ENCODE results near the gene LCA5L. TPM values are rescaled to one million over a fixed set of nuclear protein-coding genes. Genes with fewer than 3 reads are reported as not detected.
"Not testable (repeated sequence)": the region's sequence is repeated elsewhere in the genome, so short reads cannot be mapped to it uniquely, and the experiment has no call there.

The LCA5L gene
- total RNA-seq, 1 experiment from 2014 or later, result 1.0 TPM

DNA sequence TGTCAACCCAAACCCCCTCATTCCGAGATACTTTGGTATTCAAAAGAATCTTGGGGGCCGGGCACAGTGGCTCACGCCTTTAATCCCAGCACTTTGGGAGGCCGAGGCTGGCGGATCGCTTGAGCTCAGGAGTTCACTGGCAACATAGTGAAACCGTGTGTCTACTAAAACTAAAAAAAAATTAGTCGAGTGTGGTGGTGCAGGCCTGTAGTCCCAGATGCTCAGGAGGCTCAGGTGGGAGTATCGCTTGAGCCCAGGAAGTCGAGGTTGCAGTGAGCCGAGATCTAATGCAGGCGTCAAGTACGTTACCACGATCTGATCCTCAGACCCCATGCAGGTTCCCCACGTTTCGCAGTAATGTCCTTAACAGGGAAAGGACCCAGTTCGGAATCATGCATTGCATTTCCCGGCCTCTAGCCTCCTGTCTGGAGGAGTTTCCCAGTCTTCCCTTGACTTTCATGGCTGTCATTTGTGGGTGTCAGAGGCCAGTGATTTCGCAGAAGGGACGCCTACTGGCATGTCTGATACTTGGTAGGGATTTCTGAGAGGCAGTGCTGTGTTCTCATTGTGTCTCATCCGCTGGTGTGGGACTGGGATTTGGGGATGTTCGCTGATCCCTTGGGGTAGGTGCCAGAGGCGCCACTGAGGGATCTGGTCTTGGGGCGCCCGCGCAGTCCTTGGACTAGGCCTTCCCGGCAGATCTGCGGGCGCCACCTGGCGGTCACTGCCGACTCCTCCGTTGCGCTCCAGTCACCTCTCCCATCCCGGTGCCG lies 57.4 kb downstream of the LCA5L start:
- Histone ChIP-seq H3K27ac (no peak overlapping the region), H3K36me3 (peaks cover 21% of the 10 kb centered on the region), H3K27me3 (replicated peaks) (no peaks in the 10 kb centered on the region), H3K9me3 (replicated peaks) (no peaks in the 10 kb centered on the region), H3K4me1 (replicated peaks) (peaks cover 28% of the 10 kb centered on the region), H3K4me3 (peak overlapping the region; percentile 42)
- peak; percentile 86 to 93 for DNase-seq (ENCODE audit: low read depth in 1 of 2, low spot score in 2 of 2)

DNA sequence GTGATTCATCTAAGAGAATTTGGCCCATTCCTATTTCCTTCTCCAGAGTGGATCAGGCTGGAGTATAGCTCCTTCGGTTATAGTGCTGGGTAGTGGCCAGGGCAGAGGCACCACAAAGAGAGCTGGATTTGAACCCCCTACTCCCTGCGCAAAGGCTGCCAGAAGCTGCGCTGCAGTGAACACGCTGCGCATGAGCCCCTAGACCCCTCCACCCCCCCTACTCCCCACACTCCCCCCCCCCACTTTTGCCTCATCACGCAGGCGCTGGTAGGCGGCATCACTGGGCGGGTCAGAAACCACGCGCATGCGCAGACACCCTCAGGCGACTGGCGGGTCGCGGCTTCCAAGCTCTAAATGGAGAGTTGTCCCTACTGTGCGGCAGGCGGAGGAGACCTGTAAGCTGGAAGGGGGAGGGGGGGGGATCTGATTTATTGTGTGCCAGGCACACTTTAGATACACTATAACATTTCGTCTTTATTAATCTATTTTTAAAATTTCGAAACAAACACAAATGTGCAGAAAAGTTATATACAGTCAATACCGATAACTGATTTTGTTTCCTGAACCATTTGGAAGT lies 58.0 kb downstream of the LCA5L start:
- H3K4me3 ChIP-seq, result peak overlapping the region; percentile 42
- peak; percentile 75 to 94 for DNase-seq (ENCODE audit: low read depth in 1 of 2, low spot score in 2 of 2)
- H3K36me3 ChIP-seq, result peaks cover 14% of the 10 kb centered on the region
- H3K27me3 ChIP-seq (replicated peaks), result no peaks in the 10 kb centered on the region
- H3K9me3 ChIP-seq (replicated peaks), result no peaks in the 10 kb centered on the region
- peak overlapping the region; percentile 43; the same call in 1 of the 2 replicates for H3K27ac ChIP-seq
- peaks cover 28% of the 10 kb centered on the region for H3K4me1 ChIP-seq (replicated peaks)

DNA sequence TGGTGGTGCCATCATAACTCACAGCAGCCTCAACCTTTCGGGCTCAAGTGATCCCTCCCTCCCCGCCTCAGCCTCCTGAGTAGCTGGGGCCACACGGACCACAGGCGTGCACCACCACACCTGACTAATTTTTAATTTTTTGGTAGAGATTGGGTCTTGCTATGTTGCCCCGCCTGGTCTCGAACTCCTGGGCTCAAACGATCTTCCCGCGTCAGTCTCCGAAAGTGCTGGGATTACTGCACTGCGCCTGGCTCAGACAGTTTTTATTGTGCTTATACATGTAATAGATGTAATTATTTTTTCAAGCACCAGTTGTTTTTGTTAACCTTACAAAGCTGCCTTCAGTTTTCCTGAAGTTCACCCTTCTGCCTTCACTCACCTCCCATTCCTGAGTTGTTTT lies 58.7 kb downstream of the LCA5L start:
- peaks cover 7% of the 10 kb centered on the region; the same call in 1 of the 2 replicates for H3K36me3 ChIP-seq
- H3K27ac ChIP-seq, result peak overlapping the region; percentile 43; the same call in 1 of the 2 replicates
- no peak overlapping the region; the same call in 1 of the 2 replicates for H3K4me3 ChIP-seq
- H3K27me3 ChIP-seq (replicated peaks), result no peaks in the 10 kb centered on the region
- H3K4me1 ChIP-seq (replicated peaks), result peaks cover 28% of the 10 kb centered on the region
- DNase-seq (ENCODE audit: low read depth in 1 of 2, low spot score in 2 of 2), result no peak
- H3K9me3 ChIP-seq (replicated peaks), result no peaks in the 10 kb centered on the region

DNA sequence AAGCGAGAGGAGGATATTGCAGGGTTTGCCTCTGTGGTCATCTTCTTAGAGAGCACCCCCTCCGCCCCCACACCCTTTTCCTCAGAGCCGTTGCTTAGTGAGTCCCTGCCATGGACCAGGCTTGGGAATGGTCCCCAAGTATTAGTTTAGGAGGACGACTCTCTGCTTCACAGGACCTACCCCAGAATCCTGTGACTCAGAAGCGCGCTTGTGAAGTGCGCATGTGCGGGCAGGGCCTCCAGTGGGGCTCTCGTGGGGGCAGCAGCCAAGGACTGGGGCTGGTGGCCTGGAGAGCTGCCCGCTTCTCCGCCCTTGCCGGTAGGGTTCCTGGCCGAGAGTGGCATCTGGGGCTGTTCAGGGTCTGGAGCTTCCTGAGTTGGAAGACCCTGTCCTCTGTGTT lies 59.4 kb downstream of the LCA5L start:
- DNase-seq (ENCODE audit: low read depth in 1 of 2, low spot score in 2 of 2), result no peak
- no peaks in the 10 kb centered on the region for H3K9me3 ChIP-seq (replicated peaks)
- H3K36me3 ChIP-seq, result 0 out of 2 replicates have a peak, but pooled peaks cover 6% of the 10 kb centered on the region
- no peak overlapping the region for H3K27ac ChIP-seq
- H3K4me3 ChIP-seq, result peak overlapping the region; percentile 27
- H3K27me3 ChIP-seq (replicated peaks), result no peaks in the 10 kb centered on the region
- H3K4me1 ChIP-seq (replicated peaks), result peaks cover 31% of the 10 kb centered on the region

DNA sequence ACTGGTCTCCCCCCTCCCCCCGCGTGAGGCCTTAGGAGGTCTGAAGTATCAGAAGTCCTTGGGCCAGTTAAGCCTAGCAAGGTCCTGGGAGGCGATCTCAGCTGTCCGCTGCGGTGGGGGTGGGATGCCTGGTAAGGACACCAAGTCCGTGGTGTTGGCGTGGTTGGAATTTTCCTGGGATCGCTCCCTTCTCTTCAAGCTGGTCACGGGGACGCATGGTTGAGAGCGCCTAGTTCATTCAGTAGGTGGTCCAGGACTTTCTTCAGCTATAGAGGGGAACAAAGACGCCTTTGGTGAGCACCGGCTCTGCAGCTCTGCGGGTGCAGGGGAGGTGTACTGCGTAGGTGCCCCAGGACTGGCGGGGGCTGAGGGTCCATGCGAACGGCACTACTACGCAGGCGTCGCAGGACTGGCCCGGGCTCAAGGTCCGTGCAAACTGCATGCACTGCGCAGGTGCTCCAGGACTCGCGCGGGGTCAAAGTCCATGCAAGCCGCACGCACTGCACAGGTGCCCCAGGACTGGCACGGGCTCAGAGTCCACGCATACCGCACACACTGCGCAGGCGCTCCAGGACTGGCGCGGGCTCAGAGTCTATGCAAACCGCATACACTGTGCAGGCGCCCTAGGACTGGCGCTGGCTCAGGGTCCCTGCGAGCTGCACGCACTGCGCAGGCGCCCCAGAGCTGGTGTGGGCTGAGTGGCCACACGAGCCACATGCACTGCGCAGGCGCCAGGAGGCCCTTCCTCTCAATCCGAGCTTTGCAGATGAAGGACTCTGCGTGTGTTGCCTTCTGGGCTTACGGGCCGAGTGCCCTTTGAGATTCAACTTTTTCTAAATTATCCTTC lies 60.1 kb downstream of the LCA5L start:
- peak; percentile 45 to 83 for DNase-seq (ENCODE audit: low read depth in 1 of 2, low spot score in 2 of 2)
- Histone ChIP-seq H3K4me3 (peak overlapping the region; percentile 27), H3K36me3 (0 out of 2 replicates have a peak, but pooled peaks cover 2% of the 10 kb centered on the region), H3K27ac (no peak overlapping the region), H3K4me1 (replicated peaks) (peaks cover 35% of the 10 kb centered on the region), H3K27me3 (replicated peaks) (no peaks in the 10 kb centered on the region), H3K9me3 (replicated peaks) (no peaks in the 10 kb centered on the region)

DNA sequence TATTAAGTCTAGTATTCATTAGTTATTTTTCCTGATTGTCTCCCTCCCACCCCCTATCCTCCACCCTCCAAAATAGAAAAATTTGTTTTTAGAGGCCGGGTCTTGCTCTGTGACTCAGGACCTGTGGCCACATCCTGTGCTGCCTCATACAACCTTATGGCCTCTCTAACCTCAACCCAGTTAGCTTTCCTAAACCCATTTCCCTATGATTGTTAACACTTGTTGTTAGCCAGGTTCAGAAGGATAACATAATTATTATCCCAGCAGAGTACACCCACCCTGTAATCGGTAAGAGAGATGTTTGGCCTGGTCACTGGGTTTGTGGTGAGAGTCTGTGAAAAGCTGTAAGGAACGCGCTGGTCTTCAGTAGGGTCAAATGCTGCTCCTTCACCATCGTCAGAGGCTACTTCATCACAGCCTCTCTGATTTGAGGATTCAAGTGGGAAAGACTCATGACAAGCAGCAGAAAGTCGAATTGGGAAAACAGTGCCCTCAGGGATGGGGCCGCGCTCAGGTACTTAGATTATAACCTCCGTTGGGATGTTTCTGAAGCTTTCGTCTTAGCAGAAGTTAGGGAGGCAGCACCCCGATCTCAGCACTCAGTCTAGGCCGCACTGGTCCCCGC lies 60.8 kb downstream of the LCA5L start:
- DNase-seq (ENCODE audit: low read depth in 1 of 2, low spot score in 2 of 2), result no peak
- H3K4me1 ChIP-seq (replicated peaks), result peaks cover 35% of the 10 kb centered on the region
- no peaks in the 10 kb centered on the region for H3K9me3 ChIP-seq (replicated peaks)
- no peaks in the 10 kb centered on the region for H3K36me3 ChIP-seq
- no peak overlapping the region for H3K27ac ChIP-seq
- no peaks in the 10 kb centered on the region for H3K27me3 ChIP-seq (replicated peaks)
- no peak overlapping the region for H3K4me3 ChIP-seq

DNA sequence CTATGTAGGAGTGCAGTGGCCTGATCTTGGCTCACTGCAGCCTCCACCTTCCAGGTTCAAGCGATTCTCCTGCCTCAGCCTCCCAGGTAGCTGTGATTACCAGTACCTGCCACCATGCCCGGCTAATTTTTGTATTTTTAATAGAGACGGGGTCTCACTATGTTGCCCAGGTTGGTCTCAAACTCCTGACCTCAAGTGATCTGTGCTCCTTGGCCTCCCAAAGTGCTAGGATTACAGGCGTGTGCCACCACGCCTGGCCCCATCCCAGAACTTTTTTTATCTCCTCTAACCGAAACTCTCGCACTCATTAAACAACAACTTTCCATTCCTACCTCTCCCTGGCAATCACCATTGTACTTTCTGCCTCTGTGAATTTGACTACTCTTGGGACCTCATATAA lies 63.5 kb downstream of the LCA5L start:
- DNase-seq (ENCODE audit: low read depth in 1 of 2, low spot score in 2 of 2); H3K27ac ChIP-seq; H3K9me3 ChIP-seq (replicated peaks); H3K27me3 ChIP-seq (replicated peaks); H3K36me3 ChIP-seq; H3K4me3 ChIP-seq: not testable (repeated sequence)
- peaks cover 25% of the 10 kb centered on the region for H3K4me1 ChIP-seq (replicated peaks)

DNA sequence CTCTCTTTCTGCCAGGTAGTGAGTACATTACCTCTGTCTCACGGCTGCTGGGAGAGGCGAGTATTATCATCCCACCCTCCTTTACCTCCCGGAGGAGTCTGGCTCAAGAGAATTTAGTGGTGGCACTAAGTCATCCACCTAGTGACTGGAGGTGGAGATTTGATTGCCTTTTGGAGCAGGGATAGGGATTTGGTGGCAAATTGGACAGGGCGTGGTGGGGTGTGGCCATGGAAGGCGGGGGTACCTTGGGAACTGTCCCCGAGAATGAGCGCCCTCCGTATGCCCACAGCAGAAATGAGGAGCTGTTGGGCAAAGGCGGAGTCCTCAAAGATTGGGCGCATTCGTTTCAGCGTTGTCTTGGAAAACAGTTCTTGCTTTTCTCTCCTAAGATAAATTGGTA lies 64.6 kb downstream of the LCA5L start:
- H3K9me3 ChIP-seq (replicated peaks), result no peaks in the 10 kb centered on the region
- peak overlapping the region; percentile 72 for H3K27ac ChIP-seq
- no peak for DNase-seq (ENCODE audit: low read depth in 1 of 2, low spot score in 2 of 2)
- H3K4me3 ChIP-seq, result peak overlapping the region; percentile 55
- H3K4me1 ChIP-seq (replicated peaks), result peaks cover 20% of the 10 kb centered on the region
- no peaks in the 10 kb centered on the region for H3K27me3 ChIP-seq (replicated peaks)
- no peaks in the 10 kb centered on the region for H3K36me3 ChIP-seq

DNA sequence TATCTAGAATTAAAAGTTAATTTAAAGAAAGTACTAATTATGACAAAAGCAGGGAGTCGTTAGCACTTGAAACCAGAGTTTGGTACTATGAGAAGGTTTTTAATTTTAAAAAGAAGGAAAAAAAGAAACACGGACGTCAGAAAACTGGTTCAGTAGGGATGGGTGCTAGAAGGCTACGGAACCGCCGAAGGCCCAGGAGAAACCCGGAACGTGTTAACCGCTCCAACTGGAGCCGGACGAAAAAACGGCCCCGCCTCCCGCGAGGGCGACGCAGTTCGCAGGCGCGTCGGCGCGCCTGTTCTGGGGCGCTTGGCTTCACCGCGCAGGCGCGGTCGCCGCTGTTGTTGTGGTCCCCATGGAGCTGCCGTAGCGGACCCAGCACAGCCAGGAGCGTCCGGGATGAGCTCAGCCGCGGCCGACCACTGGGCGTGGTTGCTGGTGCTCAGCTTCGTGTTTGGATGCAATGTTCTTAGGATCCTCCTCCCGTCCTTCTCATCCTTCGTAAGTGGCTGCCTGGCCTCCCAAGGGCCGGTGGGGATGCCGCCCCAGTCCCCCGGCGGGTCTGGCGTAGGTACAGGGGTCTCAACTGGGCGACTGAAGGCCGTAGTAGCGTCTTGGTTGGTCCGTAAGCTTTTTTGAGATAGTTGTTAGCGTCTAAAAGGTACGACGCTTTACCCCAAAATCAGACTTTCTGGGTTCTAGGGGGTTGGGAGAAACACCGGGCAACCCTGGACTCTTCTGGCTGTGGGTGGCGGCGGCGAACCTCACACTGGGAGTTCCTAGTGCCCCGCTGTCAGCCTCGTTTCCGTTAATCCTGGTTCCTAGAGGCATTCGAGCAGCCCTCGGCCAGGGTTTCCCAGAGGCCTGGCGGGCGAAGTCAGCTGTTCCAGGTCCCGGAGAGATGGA lies 65.3 kb downstream of the LCA5L start:
- H3K4me1 ChIP-seq (replicated peaks), result peaks cover 13% of the 10 kb centered on the region
- peak; percentile 87 to 98 for DNase-seq (ENCODE audit: low read depth in 1 of 2, low spot score in 2 of 2)
- H3K36me3 ChIP-seq, result no peaks in the 10 kb centered on the region
- H3K9me3 ChIP-seq (replicated peaks), result no peaks in the 10 kb centered on the region
- H3K27ac ChIP-seq, result peak overlapping the region; percentile 72
- peak overlapping the region; percentile 55 for H3K4me3 ChIP-seq
- no peaks in the 10 kb centered on the region for H3K27me3 ChIP-seq (replicated peaks)

DNA sequence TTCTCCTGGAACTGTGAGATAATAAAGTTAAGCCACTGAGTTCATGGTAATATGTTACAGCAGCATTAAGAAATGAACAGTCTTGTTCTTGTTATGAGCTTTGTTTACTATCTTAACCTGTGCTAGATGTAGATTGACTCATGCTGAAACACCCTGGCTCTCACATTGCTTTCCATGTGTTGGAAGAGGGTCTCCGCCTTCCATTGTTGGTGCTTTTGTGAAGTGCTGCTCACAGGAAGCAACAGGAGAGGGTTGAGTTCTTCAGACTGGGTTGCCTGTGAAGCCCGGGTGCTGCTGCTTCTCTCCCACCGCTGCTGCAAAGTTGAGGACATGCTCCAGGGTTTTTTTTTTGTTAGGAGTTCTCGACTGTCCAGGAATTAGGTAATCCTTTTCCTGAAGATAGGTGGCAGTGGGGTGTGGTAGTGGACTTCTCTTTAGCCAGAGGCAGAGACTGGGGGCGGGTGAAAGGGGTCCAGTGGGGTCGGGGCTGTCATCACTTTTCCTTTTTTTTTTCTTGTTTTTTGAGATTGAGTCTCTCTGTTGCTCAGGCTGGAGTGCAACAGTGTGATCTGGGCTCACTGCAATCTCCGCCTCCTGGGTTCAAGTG lies 68.0 kb downstream of the LCA5L start:
- H3K27ac ChIP-seq, result no peak overlapping the region
- peaks cover 18% of the 10 kb centered on the region for H3K4me1 ChIP-seq (replicated peaks)
- H3K9me3 ChIP-seq (replicated peaks), result no peaks in the 10 kb centered on the region
- H3K4me3 ChIP-seq, result no peak overlapping the region
- H3K27me3 ChIP-seq (replicated peaks), result no peaks in the 10 kb centered on the region
- H3K36me3 ChIP-seq, result no peaks in the 10 kb centered on the region
- DNase-seq (ENCODE audit: low read depth in 1 of 2, low spot score in 2 of 2), result peak in 1 of 2 experiments; percentile 32

DNA sequence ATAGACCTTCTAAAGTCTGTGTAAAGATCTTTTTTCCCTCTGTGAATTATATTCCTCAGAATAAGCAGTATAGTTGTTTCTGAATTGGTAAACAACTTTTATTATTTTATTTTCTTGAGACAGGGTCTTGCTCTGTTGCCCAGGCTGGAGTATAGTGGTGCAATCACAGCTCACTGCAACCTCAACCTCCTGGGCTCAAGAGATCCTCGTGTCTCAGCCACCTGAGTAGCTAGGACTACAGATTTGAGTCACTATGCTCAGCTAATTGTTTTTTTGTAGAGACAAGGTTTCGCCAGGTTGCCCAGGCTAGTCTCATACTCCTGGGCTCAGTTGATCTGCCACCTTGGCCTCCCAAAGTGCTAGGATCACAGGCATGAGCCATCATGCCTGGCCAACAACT lies 70.1 kb downstream of the LCA5L start:
- Histone ChIP-seq H3K4me3 (no peak overlapping the region), H3K36me3 (no peaks in the 10 kb centered on the region), H3K4me1 (replicated peaks) (peaks cover 11% of the 10 kb centered on the region), H3K27me3 (replicated peaks) (no peaks in the 10 kb centered on the region), H3K9me3 (replicated peaks) (no peaks in the 10 kb centered on the region), H3K27ac (no peak overlapping the region)
- DNase-seq (ENCODE audit: low read depth in 1 of 2, low spot score in 2 of 2), result no peak

DNA sequence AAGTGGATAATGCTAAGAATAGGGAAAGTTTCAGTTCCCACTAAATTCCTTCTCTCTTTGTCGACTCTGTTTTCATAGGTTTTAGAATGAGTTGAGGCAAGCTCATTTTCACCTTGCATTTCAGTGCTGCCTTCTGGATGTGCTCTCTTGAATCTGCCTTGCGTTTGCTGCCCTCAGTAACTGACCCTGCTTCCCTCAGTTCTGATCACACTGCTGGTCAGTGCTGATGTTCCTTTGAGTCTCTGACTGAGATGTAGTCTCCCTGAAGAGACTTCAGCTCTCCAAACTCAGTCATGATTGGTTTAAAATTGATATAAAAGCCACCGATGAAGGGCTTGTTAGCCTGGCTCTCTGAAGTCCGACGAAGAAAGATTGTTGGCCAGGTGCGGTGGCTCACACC lies 71.5 kb downstream of the LCA5L start:
- no peak for DNase-seq (ENCODE audit: low read depth in 1 of 2, low spot score in 2 of 2)
- no peak overlapping the region for H3K27ac ChIP-seq
- H3K36me3 ChIP-seq, result no peaks in the 10 kb centered on the region
- no peaks in the 10 kb centered on the region for H3K27me3 ChIP-seq (replicated peaks)
- no peaks in the 10 kb centered on the region for H3K9me3 ChIP-seq (replicated peaks)
- H3K4me3 ChIP-seq, result no peak overlapping the region
- H3K4me1 ChIP-seq (replicated peaks), result peaks cover 11% of the 10 kb centered on the region
